Activated T-cell treated with anti-CD3 and anti-CD28 coated beads for 48 hours (primary cell): Measurements from ENCODE around the gene XXYLT1.
"Not testable (repeated sequence)": the region's sequence is repeated elsewhere in the genome, so short reads cannot be mapped to it uniquely, and the experiment has no call there.

Experiments
- DNase-seq: peaks from one replicate; pipeline ENCODE4 v3.0.0-alpha.2; 2020; ENCODE audit warnings: low read depth

XXYLT1 gene

GRCh38 chr3:195207731-195208130, 63.2 kb downstream of the XXYLT1 start:
- no peak for DNase-seq

- no peak for DNase-seq
Measured at GRCh38 chr3:195207056-195207455, 63.9 kb downstream of the XXYLT1 start.

- no peak for DNase-seq
Measured at GRCh38 chr3:195204360-195205163, 66.4 kb downstream of the XXYLT1 start.

- DNase-seq, result no peak
Measured at GRCh38 chr3:195203606-195204005, 67.4 kb downstream of the XXYLT1 start.

GRCh38 chr3:195201295-195201694, 69.7 kb downstream of the XXYLT1 start:
- no peak for DNase-seq

GRCh38 chr3:195200010-195200822, 70.7 kb downstream of the XXYLT1 start:
- no peak for DNase-seq

GRCh38 chr3:195198426-195199346, 72.3 kb downstream of the XXYLT1 start:
- DNase-seq, result no peak

GRCh38 chr3:195197765-195198425, 73.1 kb downstream of the XXYLT1 start:
- no peak for DNase-seq

- DNase-seq, result no peak
Measured at GRCh38 chr3:195196266-195196665, 74.7 kb downstream of the XXYLT1 start.

- no peak for DNase-seq
Measured at GRCh38 chr3:195195321-195196209, 75.4 kb downstream of the XXYLT1 start.

- no peak for DNase-seq
Measured at GRCh38 chr3:195194559-195195206, 76.3 kb downstream of the XXYLT1 start.

- no peak for DNase-seq
Measured at GRCh38 chr3:195191580-195191979, 79.4 kb downstream of the XXYLT1 start.

GRCh38 chr3:195189821-195190220, 81.1 kb downstream of the XXYLT1 start:
- DNase-seq, result no peak

GRCh38 chr3:195188426-195188927, 82.5 kb downstream of the XXYLT1 start:
- no peak for DNase-seq

- DNase-seq, result no peak
Measured at GRCh38 chr3:195187609-195188425, 83.1 kb downstream of the XXYLT1 start.

GRCh38 chr3:195186710-195187047, 84.3 kb downstream of the XXYLT1 start:
- DNase-seq, result not testable (repeated sequence)

- DNase-seq, result no peak
Measured at GRCh38 chr3:195186041-195186709, 84.8 kb downstream of the XXYLT1 start.

- DNase-seq, result no peak
Measured at GRCh38 chr3:195185583-195185982, 85.4 kb downstream of the XXYLT1 start.
